Activated naive CD4-positive, alpha-beta T cell (primary cell): Measurements from ENCODE around the gene TMEM144.
"Not testable (repeated sequence)": the region's sequence is repeated elsewhere in the genome, so short reads cannot be mapped to it uniquely, and the experiment has no call there.

Experiments used
- DNase-seq, 4 experiments: peaks; one replicate each; lab custom pipeline; 2025; lab: John Stamatoyannopoulos, UW

Gene TMEM144

GRCh38 chr4:158192439-158193158 lies 17.7 kb upstream of the TMEM144 start:
- no peak for DNase-seq

- DNase-seq: no peak
Observed at GRCh38 chr4:158193171-158193749, 17.0 kb upstream of the TMEM144 start.

- DNase-seq: no peak
Observed at GRCh38 chr4:158195297-158195696, 15.0 kb upstream of the TMEM144 start.

- DNase-seq: no peak
Observed at GRCh38 chr4:158197194-158197776, 13.0 kb upstream of the TMEM144 start.

- no peak for DNase-seq
Observed at GRCh38 chr4:158200214-158200613, 10.1 kb upstream of the TMEM144 start.

GRCh38 chr4:158201322-158201721 lies 9.0 kb upstream of the TMEM144 start:
- DNase-seq: no peak

- DNase-seq: no peak
Observed at GRCh38 chr4:158201876-158202275, 8.4 kb upstream of the TMEM144 start.

GRCh38 chr4:158202481-158202880 lies 7.8 kb upstream of the TMEM144 start:
- DNase-seq: no peak

- DNase-seq: no peak
Observed at GRCh38 chr4:158203436-158203835, 6.8 kb upstream of the TMEM144 start.

GRCh38 chr4:158203929-158204328 lies 6.4 kb upstream of the TMEM144 start:
- DNase-seq: no peak

- no peak for DNase-seq
Observed at GRCh38 chr4:158208963-158209640, 1.2 kb upstream of the TMEM144 start.

GRCh38 chr4:158211222-158211621 lies 936 bp downstream of the TMEM144 start:
- DNase-seq: no peak

GRCh38 chr4:158213466-158213865 lies 3.2 kb downstream of the TMEM144 start:
- no peak for DNase-seq

- DNase-seq: no peak
Observed at GRCh38 chr4:158214856-158215255, 4.6 kb downstream of the TMEM144 start.

- no peak for DNase-seq
Observed at GRCh38 chr4:158217763-158218162, 7.5 kb downstream of the TMEM144 start.

- DNase-seq: no peak
Observed at GRCh38 chr4:158219623-158220022, 9.3 kb downstream of the TMEM144 start.

- not testable (repeated sequence) for DNase-seq
Observed at GRCh38 chr4:158224318-158224717, 14.0 kb downstream of the TMEM144 start.

- DNase-seq: not testable (repeated sequence)
Observed at GRCh38 chr4:158224999-158225398, 14.7 kb downstream of the TMEM144 start.

GRCh38 chr4:158227880-158228279 lies 17.6 kb downstream of the TMEM144 start:
- not testable (repeated sequence) for DNase-seq

- not testable (repeated sequence) for DNase-seq
Observed at GRCh38 chr4:158228399-158228798, 18.1 kb downstream of the TMEM144 start.

- no peak for DNase-seq
Observed at GRCh38 chr4:158229768-158230167, 19.5 kb downstream of the TMEM144 start.

- no peak for DNase-seq
Observed at GRCh38 chr4:158234671-158235070, 24.4 kb downstream of the TMEM144 start.
